GM18517 (cell line): ENCODE results near the gene GPHA2.

Source experiments
- ATAC-seq: cut with Tn5 transposase; IDR thresholded peaks from one replicate; pipeline ENCODE4 v1.9.1; 2021; ENCODE audit warnings: mild to moderate bottlenecking, moderate library complexity; ENCODE audit not compliant: unreplicated experiment

GPHA2 gene

GRCh38 chr11:64911689-64912088 lies 24.0 kb downstream of the GPHA2 start:
- no peak for ATAC-seq

- ATAC-seq = no peak
These were observed 24.6 kb downstream of the GPHA2 start for GRCh38 chr11:64911142-64911541.

GRCh38 chr11:64910451-64911093 lies 25.1 kb downstream of the GPHA2 start:
- ATAC-seq = no peak

- ATAC-seq = no peak
These were observed 25.9 kb downstream of the GPHA2 start for GRCh38 chr11:64909653-64910343.

- ATAC-seq = no peak
These were observed 26.9 kb downstream of the GPHA2 start for GRCh38 chr11:64908766-64909165.

- ATAC-seq = no peak
These were observed 29.4 kb downstream of the GPHA2 start for GRCh38 chr11:64906314-64906635.

- ATAC-seq = no peak
These were observed 30.0 kb downstream of the GPHA2 start for GRCh38 chr11:64905516-64906313.

GRCh38 chr11:64903291-64903833 lies 32.3 kb downstream of the GPHA2 start:
- no peak for ATAC-seq

- ATAC-seq = no peak
These were observed 33.4 kb downstream of the GPHA2 start for GRCh38 chr11:64902102-64902900.

- no peak for ATAC-seq
These were observed 34.9 kb downstream of the GPHA2 start for GRCh38 chr11:64900774-64901173.

GRCh38 chr11:64900263-64900678 lies 35.4 kb downstream of the GPHA2 start:
- no peak for ATAC-seq

GRCh38 chr11:64898541-64898940 lies 37.2 kb downstream of the GPHA2 start:
- ATAC-seq = no peak

- no peak for ATAC-seq
These were observed 37.6 kb downstream of the GPHA2 start for GRCh38 chr11:64898076-64898445.

- ATAC-seq = no peak
These were observed 38.2 kb downstream of the GPHA2 start for GRCh38 chr11:64897381-64898075.

- ATAC-seq = no peak
These were observed 39.2 kb downstream of the GPHA2 start for GRCh38 chr11:64896448-64897022.

GRCh38 chr11:64894812-64895452 lies 40.8 kb downstream of the GPHA2 start:
- ATAC-seq = no peak

GRCh38 chr11:64894070-64894811 lies 41.5 kb downstream of the GPHA2 start:
- ATAC-seq = no peak

- ATAC-seq = no peak
These were observed 42.3 kb downstream of the GPHA2 start for GRCh38 chr11:64893194-64894069.
